PC-3 (cell line): ENCODE data around the gene PM20D2. TPM values are rescaled to one million over a fixed set of nuclear protein-coding genes. Genes with fewer than 3 reads are reported as not detected.

ENCODE experiments used
- ATAC-seq: fragments of 200-7000 bp; cut with Tn5 transposase; 2 replicates; pipeline ENCODE4 v1.9.1; 2020; ENCODE audit warnings: mild to moderate bottlenecking, moderate library complexity
- BruUV-seq: library from RNA; stranded (reverse); fragments of 400-500 nt; replicated peaks from 2 replicates; lab custom pipeline; 2021; lab: Mats Ljungman, UMichigan
- CTCF ChIA-PET: fragments of 300-600 bp; sonication (Branson Sonifier 250); formaldehyde crosslinking; loops from one replicate; lab custom pipeline; 2022; ENCODE audit warnings: antibody characterized with exemption; lab: Charles Lee
- POLR2A ChIA-PET: fragments of 300-600 bp; sonication (Branson Sonifier 250); formaldehyde crosslinking; loops from one replicate; lab custom pipeline; 2022; ENCODE audit warnings: antibody characterized with exemption; ENCODE audit not compliant: unreplicated experiment; lab: Charles Lee
- DNase-seq: peaks from one replicate; pipeline ENCODE4 v3.0.0-alpha.2; 2015
- H2AFZ ChIP-seq: fragments of 300-600 bp; sonication (generic); 2 replicates; pipeline ENCODE4 v1.6.0; 2016; ENCODE audit warnings: antibody characterized with exemption, low read length
- H3F3A ChIP-seq: fragments of 300-600 bp; sonication (generic); one replicate; pipeline ENCODE4 v1.6.0; 2017; ENCODE audit warnings: antibody characterized with exemption, low read length, control low read depth, mild to moderate bottlenecking; ENCODE audit not compliant: unreplicated experiment
- H3K27ac ChIP-seq: fragments of 300-600 bp; sonication (generic); 2 replicates; pipeline ENCODE4 v1.5.1; 2016; ENCODE audit warnings: mild to moderate bottlenecking, low read length
- H3K27me3 ChIP-seq: fragments of 300-600 bp; sonication (generic); 2 replicates; pipeline ENCODE4 v1.6.1; 2016; ENCODE audit warnings: low read length, mixed read lengths
- H3K36me3 ChIP-seq: fragments of 300-600 bp; sonication (generic); 2 replicates; pipeline ENCODE4 v1.6.1; 2016; ENCODE audit warnings: low read depth, mixed run types, low read length, mixed read lengths
- H3K4me1 ChIP-seq: fragments of 300-600 bp; sonication (generic); 2 replicates; pipeline ENCODE4 v1.5.1; 2016; ENCODE audit warnings: low read length; ENCODE audit not compliant: insufficient read depth
- H3K4me2 ChIP-seq: fragments of 300-600 bp; sonication (generic); 2 replicates; pipeline ENCODE4 v1.6.0; 2016; ENCODE audit warnings: low read length
- H3K4me3 ChIP-seq: fragments of 300-600 bp; sonication (generic); 2 replicates; pipeline ENCODE4 v1.5.1; 2016; ENCODE audit warnings: mild to moderate bottlenecking, low read length, mixed read lengths
- H3K79me2 ChIP-seq: fragments of 300-600 bp; sonication (generic); 2 replicates; pipeline ENCODE4 v1.6.1; 2017; ENCODE audit warnings: low read length, mixed read lengths
- H3K9ac ChIP-seq: fragments of 300-600 bp; sonication (generic); 2 replicates; pipeline ENCODE4 v1.6.0; 2016; ENCODE audit warnings: mild to moderate bottlenecking, low read length
- H3K9me2 ChIP-seq: fragments of 300-600 bp; sonication (generic); replicated peaks from 2 replicates; pipeline ENCODE4 v1.6.1; 2016; ENCODE audit warnings: mixed run types, low read length, mixed read lengths
- H3K9me3 ChIP-seq: fragments of 300-600 bp; sonication (generic); 2 replicates; pipeline ENCODE4 v1.6.1; 2016; ENCODE audit warnings: low read length, mixed read lengths
- H4K20me1 ChIP-seq: fragments of 300-600 bp; sonication (generic); 2 replicates; pipeline ENCODE4 v1.6.1; 2016; ENCODE audit warnings: low read length, mixed read lengths
- EZH2 ChIP-seq: fragments of 300-600 bp; sonication (generic); IDR thresholded peaks from one replicate; pipeline ENCODE4 v1.6.1; 2017; ENCODE audit warnings: antibody characterized with exemption, mild to moderate bottlenecking, low read length; ENCODE audit not compliant: unreplicated experiment
- EZH2phosphoT487 ChIP-seq: fragments of 300-600 bp; sonication (generic); IDR thresholded peaks from 2 replicates; pipeline ENCODE4 v1.6.1; 2018; ENCODE audit warnings: mild to moderate bottlenecking, antibody characterized with exemption, low read length, borderline replicate concordance
- intact Hi-C: fragments of 100-400 bp; cut with micrococcal nuclease; formaldehyde crosslinking; loops from 2 replicates; pipeline ENCODE4 v1.9.0; 2023
- total RNA-seq: library from RNA; depleted of rRNA; stranded (reverse); fragments of >200 nt; gene quantifications from 2 replicates; pipeline ENCODE4 v1.2.3, GENCODE V29; 2014
- TF ChIP-seq, protein P1 (sequence below): fragments of 300-600 bp; sonication (generic); conservative IDR thresholded peaks from 2 replicates; pipeline ENCODE4 v1.5.1; 2017; ENCODE audit warnings: antibody characterized with exemption, low read depth, mild to moderate bottlenecking, low read length

PM20D2 gene
- total RNA-seq, 1 experiment from 2014 or later, result 17.3 TPM

DNA sequence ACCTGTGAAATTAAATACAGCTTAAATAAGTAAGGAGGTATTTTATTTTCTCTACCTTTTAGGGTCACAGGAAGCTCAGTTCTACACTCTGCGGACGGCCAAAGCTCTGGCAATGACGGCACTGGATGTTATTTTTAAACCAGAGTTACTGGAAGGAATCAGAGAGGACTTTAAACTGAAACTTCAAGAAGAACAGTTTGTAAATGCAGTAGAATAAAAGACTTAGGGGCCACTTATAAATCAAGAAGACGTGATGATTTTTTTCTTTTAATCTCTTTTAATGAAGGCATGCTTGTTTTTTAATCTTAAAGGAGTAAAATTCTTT, 16.2 kb downstream of the PM20D2 start:
- H3K27me3 ChIP-seq, result no peaks in the 10 kb centered on the region
- H3K4me2 ChIP-seq, result no peak overlapping the region
- H3K79me2 ChIP-seq, result no peaks in the 10 kb centered on the region
- H3K27ac ChIP-seq, result no peak overlapping the region
- ChIA-PET CTCF (no interaction called here), POLR2A (no interaction called here)
- H3F3A ChIP-seq, result no peaks in the 10 kb centered on the region
- no peak overlapping the region for H3K9ac ChIP-seq
- no peaks in the 10 kb centered on the region; the same call in 1 of the 2 replicates for H3K36me3 ChIP-seq
- BruUV-seq, result no TSS peak
- intact Hi-C loops, result no loop called here
- no peak for TF ChIP-seq EZH2
- TF ChIP-seq EZH2phosphoT487, result no peak
- TF ChIP-seq, protein P1, sequence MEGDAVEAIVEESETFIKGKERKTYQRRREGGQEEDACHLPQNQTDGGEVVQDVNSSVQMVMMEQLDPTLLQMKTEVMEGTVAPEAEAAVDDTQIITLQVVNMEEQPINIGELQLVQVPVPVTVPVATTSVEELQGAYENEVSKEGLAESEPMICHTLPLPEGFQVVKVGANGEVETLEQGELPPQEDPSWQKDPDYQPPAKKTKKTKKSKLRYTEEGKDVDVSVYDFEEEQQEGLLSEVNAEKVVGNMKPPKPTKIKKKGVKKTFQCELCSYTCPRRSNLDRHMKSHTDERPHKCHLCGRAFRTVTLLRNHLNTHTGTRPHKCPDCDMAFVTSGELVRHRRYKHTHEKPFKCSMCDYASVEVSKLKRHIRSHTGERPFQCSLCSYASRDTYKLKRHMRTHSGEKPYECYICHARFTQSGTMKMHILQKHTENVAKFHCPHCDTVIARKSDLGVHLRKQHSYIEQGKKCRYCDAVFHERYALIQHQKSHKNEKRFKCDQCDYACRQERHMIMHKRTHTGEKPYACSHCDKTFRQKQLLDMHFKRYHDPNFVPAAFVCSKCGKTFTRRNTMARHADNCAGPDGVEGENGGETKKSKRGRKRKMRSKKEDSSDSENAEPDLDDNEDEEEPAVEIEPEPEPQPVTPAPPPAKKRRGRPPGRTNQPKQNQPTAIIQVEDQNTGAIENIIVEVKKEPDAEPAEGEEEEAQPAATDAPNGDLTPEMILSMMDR, result no peak
- DNase-seq, result no peak
- ATAC-seq, result no peak
- H4K20me1 ChIP-seq, result no peaks in the 10 kb centered on the region
- H3K4me3 ChIP-seq, result no peak overlapping the region
- H3K9me3 ChIP-seq, result no peaks in the 10 kb centered on the region
- no peaks in the 10 kb centered on the region for H3K9me2 ChIP-seq
- H3K4me1 ChIP-seq, result no peaks in the 10 kb centered on the region
- no peak overlapping the region for H2AFZ ChIP-seq

DNA sequence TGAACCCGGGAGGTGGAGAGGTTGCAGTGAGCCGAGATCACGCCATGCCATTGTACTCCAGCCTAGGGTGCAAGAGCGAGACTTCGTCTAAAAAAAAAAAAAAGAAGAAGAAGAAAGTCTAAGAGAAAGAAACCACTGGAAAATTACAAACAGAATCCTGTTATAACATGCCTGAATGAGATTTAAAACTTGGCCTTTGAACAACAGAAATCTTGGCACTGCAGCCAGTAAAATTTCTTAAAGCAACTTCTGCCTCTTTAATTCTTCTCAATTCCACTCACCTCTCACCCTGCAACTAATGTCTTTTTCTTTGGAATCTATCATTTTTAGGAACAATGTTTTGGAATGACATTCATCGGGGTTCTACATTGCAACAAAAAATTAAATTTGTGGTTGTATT, 26.3 kb downstream of the PM20D2 start:
- Histone ChIP-seq H3K4me1 (no peaks in the 10 kb centered on the region), H3K9me2 (no peaks in the 10 kb centered on the region), H3K4me3 (no peak overlapping the region), H2AFZ (no peak overlapping the region), H3K4me2 (no peak overlapping the region), H3K79me2 (no peaks in the 10 kb centered on the region), H3F3A (no peaks in the 10 kb centered on the region), H3K27me3 (no peaks in the 10 kb centered on the region), H3K9me3 (no peaks in the 10 kb centered on the region), H4K20me1 (no peaks in the 10 kb centered on the region), H3K9ac (no peak overlapping the region), H3K27ac (no peak overlapping the region), H3K36me3 (no peaks in the 10 kb centered on the region)
- intact Hi-C loops, result no loop called here
- ChIA-PET CTCF (no interaction called here), POLR2A (no interaction called here)
- DNase-seq (no peak), ATAC-seq (no peak)
- no peak for TF ChIP-seq EZH2phosphoT487
- TF ChIP-seq, protein P1, result no peak
- no TSS peak for BruUV-seq

DNA sequence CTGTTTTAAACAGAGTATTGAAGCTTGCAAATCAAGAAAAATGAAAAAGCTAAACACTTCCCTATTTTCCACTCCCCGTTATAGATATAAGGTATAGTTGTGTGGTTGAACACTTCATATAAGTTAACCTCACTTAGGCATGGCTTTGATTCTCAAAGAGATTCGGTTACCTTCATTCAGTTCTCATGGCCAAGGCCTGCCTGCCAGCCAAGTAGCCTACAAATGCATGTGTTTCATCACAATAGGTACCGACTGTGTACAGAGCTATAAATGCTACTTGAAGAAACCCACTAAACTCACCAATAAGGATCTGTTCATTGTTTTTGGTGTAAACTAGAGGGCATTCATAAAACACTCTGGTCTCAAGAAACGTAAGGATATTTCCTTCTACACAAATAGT, 27.8 kb downstream of the PM20D2 start:
- ATAC-seq, result no peak
- intact Hi-C loops, result no loop called here
- ChIA-PET POLR2A (no interaction called here), CTCF (no interaction called here)
- no peak overlapping the region for H3K4me2 ChIP-seq
- H3K36me3 ChIP-seq, result no peaks in the 10 kb centered on the region
- no peak for TF ChIP-seq EZH2phosphoT487
- TF ChIP-seq EZH2, result no peak
- TF ChIP-seq, protein P1, result no peak
- H3K4me3 ChIP-seq, result no peak overlapping the region
- H3K4me1 ChIP-seq, result no peaks in the 10 kb centered on the region
- H3K79me2 ChIP-seq, result no peaks in the 10 kb centered on the region
- no peaks in the 10 kb centered on the region for H3K9me2 ChIP-seq
- H3K9me3 ChIP-seq, result no peaks in the 10 kb centered on the region
- no peaks in the 10 kb centered on the region for H3K27me3 ChIP-seq
- DNase-seq, result no peak
- no TSS peak for BruUV-seq
- no peak overlapping the region for H3K27ac ChIP-seq
- no peak overlapping the region for H2AFZ ChIP-seq
- no peaks in the 10 kb centered on the region for H3F3A ChIP-seq
- H3K9ac ChIP-seq, result no peak overlapping the region
- no peaks in the 10 kb centered on the region for H4K20me1 ChIP-seq
